Measurements from ENCODE around the gene FAM110C. TPM values are rescaled to one million over a fixed set of nuclear protein-coding genes. Genes with fewer than 3 reads are reported as not detected.
"Not testable (repeated sequence)": the region's sequence is repeated elsewhere in the genome, so short reads cannot be mapped to it uniquely, and the experiment has no call there.

The FAM110C gene
- not detected in 2 replicates for total RNA-seq (2014; rRNA removed; shearing (Covaris generic))

- H3K36me3 ChIP-seq: no peaks in the 10 kb centered on the region
- H3K4me1 ChIP-seq: no peaks in the 10 kb centered on the region
- no peaks in the 10 kb centered on the region for H3K27me3 ChIP-seq
- no peak within 1 kb of the TSS for H3K27ac ChIP-seq
- no peaks in the 10 kb centered on the region for H3K9me3 ChIP-seq (replicated peaks)
- H3K4me3 ChIP-seq: no peak within 1 kb of the TSS
- no peak for DNase-seq
Observed at GRCh38 chr2:46471-47345, at the start of gene FAM110C. TSS of gene FAM110C (minus strand) at chr2:46505. CDS start at chr2:46385, 120 bp downstream.

- H3K4me3 ChIP-seq: no peak overlapping the region
- DNase-seq: no peak
- no peak overlapping the region for H3K27ac ChIP-seq
- no peaks in the 10 kb centered on the region for H3K27me3 ChIP-seq
- no peaks in the 10 kb centered on the region for H3K9me3 ChIP-seq (replicated peaks)
- H3K36me3 ChIP-seq: no peaks in the 10 kb centered on the region
- H3K4me1 ChIP-seq: no peaks in the 10 kb centered on the region
Observed at GRCh38 chr2:92326-92725, 46.0 kb upstream of the FAM110C start.

- H3K36me3 ChIP-seq: no peaks in the 10 kb centered on the region
- no peak for DNase-seq
- H3K9me3 ChIP-seq (replicated peaks): no peaks in the 10 kb centered on the region
- no peaks in the 10 kb centered on the region for H3K27me3 ChIP-seq
- no peaks in the 10 kb centered on the region for H3K4me1 ChIP-seq
- H3K4me3 ChIP-seq: no peak overlapping the region
- H3K27ac ChIP-seq: no peak overlapping the region
Observed at GRCh38 chr2:90645-91312, 44.5 kb upstream of the FAM110C start.

- no peaks in the 10 kb centered on the region for H3K9me3 ChIP-seq (replicated peaks)
- H3K27me3 ChIP-seq: no peaks in the 10 kb centered on the region
- no peaks in the 10 kb centered on the region for H3K4me1 ChIP-seq
- no peaks in the 10 kb centered on the region for H3K36me3 ChIP-seq
- DNase-seq: no peak
- no peak overlapping the region for H3K4me3 ChIP-seq
- no peak overlapping the region for H3K27ac ChIP-seq
Observed at GRCh38 chr2:85761-86160, 39.5 kb upstream of the FAM110C start.

GRCh38 chr2:84121-84520 is 37.8 kb upstream of the FAM110C start:
- Histone ChIP-seq H3K4me1 (no peaks in the 10 kb centered on the region), H3K27ac (no peak overlapping the region), H3K27me3 (no peaks in the 10 kb centered on the region), H3K36me3 (no peaks in the 10 kb centered on the region), H3K4me3 (no peak overlapping the region), H3K9me3 (replicated peaks) (no peaks in the 10 kb centered on the region)
- DNase-seq: no peak

- Histone ChIP-seq H3K9me3 (replicated peaks) (no peaks in the 10 kb centered on the region), H3K36me3 (no peaks in the 10 kb centered on the region), H3K4me1 (no peaks in the 10 kb centered on the region), H3K27ac (no peak overlapping the region), H3K4me3 (no peak overlapping the region), H3K27me3 (no peaks in the 10 kb centered on the region)
- no peak for DNase-seq
Observed at GRCh38 chr2:80971-81736, 34.8 kb upstream of the FAM110C start.

- no peaks in the 10 kb centered on the region for H3K4me1 ChIP-seq
- no peak overlapping the region for H3K27ac ChIP-seq
- no peak for DNase-seq
- no peak overlapping the region for H3K4me3 ChIP-seq
- H3K9me3 ChIP-seq (replicated peaks): no peaks in the 10 kb centered on the region
- no peaks in the 10 kb centered on the region for H3K36me3 ChIP-seq
- H3K27me3 ChIP-seq: no peaks in the 10 kb centered on the region
Observed at GRCh38 chr2:80378-80777, 34.1 kb upstream of the FAM110C start.

GRCh38 chr2:71309-72035 is 25.2 kb upstream of the FAM110C start:
- no peaks in the 10 kb centered on the region for H3K9me3 ChIP-seq (replicated peaks)
- H3K4me1 ChIP-seq: no peaks in the 10 kb centered on the region
- H3K27ac ChIP-seq: no peak overlapping the region
- DNase-seq: no peak
- no peaks in the 10 kb centered on the region for H3K27me3 ChIP-seq
- H3K36me3 ChIP-seq: no peaks in the 10 kb centered on the region
- H3K4me3 ChIP-seq: no peak overlapping the region

- H3K9me3 ChIP-seq (replicated peaks): no peaks in the 10 kb centered on the region
- DNase-seq: no peak
- no peaks in the 10 kb centered on the region for H3K36me3 ChIP-seq
- H3K27ac ChIP-seq: no peak overlapping the region
- no peaks in the 10 kb centered on the region for H3K4me1 ChIP-seq
- 0 out of 2 replicates have a peak, but pooled peaks cover 3% of the 10 kb centered on the region for H3K27me3 ChIP-seq
- no peak overlapping the region for H3K4me3 ChIP-seq
Observed at GRCh38 chr2:69366-70344, 23.4 kb upstream of the FAM110C start.

GRCh38 chr2:68637-69036 is 22.3 kb upstream of the FAM110C start:
- H3K9me3 ChIP-seq (replicated peaks); H3K4me1 ChIP-seq; H3K4me3 ChIP-seq; H3K27ac ChIP-seq; H3K36me3 ChIP-seq; DNase-seq; H3K27me3 ChIP-seq: not testable (repeated sequence)

- Histone ChIP-seq H3K4me3 (no peak overlapping the region), H3K4me1 (no peaks in the 10 kb centered on the region), H3K9me3 (replicated peaks) (no peaks in the 10 kb centered on the region), H3K27me3 (0 out of 2 replicates have a peak, but pooled peaks cover 3% of the 10 kb centered on the region), H3K27ac (no peak overlapping the region), H3K36me3 (no peaks in the 10 kb centered on the region)
- no peak for DNase-seq
Observed at GRCh38 chr2:66853-67252, 20.5 kb upstream of the FAM110C start.

GRCh38 chr2:65121-65520 is 18.8 kb upstream of the FAM110C start:
- H3K27ac ChIP-seq: no peak overlapping the region
- H3K4me1 ChIP-seq: no peaks in the 10 kb centered on the region
- H3K36me3 ChIP-seq: no peaks in the 10 kb centered on the region
- no peak overlapping the region for H3K4me3 ChIP-seq
- no peaks in the 10 kb centered on the region for H3K9me3 ChIP-seq (replicated peaks)
- no peak for DNase-seq
- H3K27me3 ChIP-seq: 0 out of 2 replicates have a peak, but pooled peaks cover 3% of the 10 kb centered on the region

GRCh38 chr2:55587-56448 is 9.5 kb upstream of the FAM110C start:
- no peaks in the 10 kb centered on the region for H3K27me3 ChIP-seq
- H3K4me3 ChIP-seq: no peak overlapping the region
- H3K36me3 ChIP-seq: no peaks in the 10 kb centered on the region
- no peak for DNase-seq
- no peaks in the 10 kb centered on the region for H3K4me1 ChIP-seq
- no peak overlapping the region for H3K27ac ChIP-seq
- H3K9me3 ChIP-seq (replicated peaks): no peaks in the 10 kb centered on the region
